Stimulated activated CD8-positive, alpha-beta memory T cell treated with anti-CD3 and anti-CD28 coated beads, Interleukin-7, amount 100 ng/mL, for 1 hour (primary cell): ENCODE results near the gene PHF5A.
"Not testable (repeated sequence)": the region's sequence is repeated elsewhere in the genome, so short reads cannot be mapped to it uniquely, and the experiment has no call there.

Experiments
- DNase-seq, 2 donors: peaks; one replicate each; pipeline ENCODE4 v3.0.0-alpha.2; 2020; ENCODE audit warnings: low read depth in 2 of 2

Gene PHF5A

GRCh38 chr22:41488076-41488475, 19.6 kb upstream of the PHF5A start:
- no peak for DNase-seq

- no peak for DNase-seq
These were observed 18.8 kb upstream of the PHF5A start for GRCh38 chr22:41487037-41487935.

DNA sequence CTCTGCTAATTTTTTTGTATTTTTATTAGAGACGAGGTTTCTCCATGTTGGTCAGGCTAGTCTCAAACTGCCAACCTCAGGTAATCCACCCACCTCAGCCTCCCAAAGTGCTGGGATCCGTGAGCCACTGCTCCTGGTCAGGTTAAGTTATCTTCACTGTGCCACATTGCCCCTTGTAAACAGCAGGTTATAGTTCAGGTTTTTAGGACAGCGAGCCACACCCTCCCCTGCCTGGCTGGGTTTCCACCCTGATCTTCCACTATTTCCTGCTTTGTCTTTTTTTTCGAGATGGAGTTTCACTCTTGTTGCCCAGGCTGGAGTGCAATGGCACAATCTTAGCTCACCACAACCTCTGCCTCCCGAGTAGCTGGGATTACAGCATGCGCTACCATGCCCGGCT, 16.5 kb upstream of the PHF5A start:
- no peak for DNase-seq

GRCh38 chr22:41482319-41482935, 13.9 kb upstream of the PHF5A start:
- no peak for DNase-seq

DNA sequence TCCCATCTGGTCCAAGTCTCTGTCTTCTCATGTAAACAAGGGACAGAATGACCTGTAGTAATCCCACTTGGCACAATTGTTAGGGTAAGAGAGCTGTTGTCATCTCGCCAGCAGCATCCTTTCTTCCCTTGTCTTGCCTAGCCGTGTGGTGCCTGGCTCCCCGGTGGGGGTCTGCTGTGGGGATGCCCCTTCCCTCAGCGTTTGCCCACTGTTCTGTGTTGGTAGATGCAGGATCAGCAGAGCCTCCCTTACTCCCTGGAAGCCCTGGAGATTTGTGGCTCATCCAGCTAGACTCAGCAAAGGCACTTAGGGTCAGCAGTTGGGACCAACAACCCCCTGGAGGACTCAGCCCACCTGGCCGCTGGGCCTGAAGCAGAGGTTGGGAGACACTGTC, 13.4 kb upstream of the PHF5A start:
- DNase-seq: no peak

- no peak for DNase-seq
These were observed 12.8 kb upstream of the PHF5A start for GRCh38 chr22:41481131-41481830.

- DNase-seq: no peak
These were observed 11.9 kb upstream of the PHF5A start for GRCh38 chr22:41480397-41480735.

GRCh38 chr22:41479671-41480396, 11.3 kb upstream of the PHF5A start:
- DNase-seq: no peak

GRCh38 chr22:41478891-41479521, 10.5 kb upstream of the PHF5A start:
- DNase-seq: no peak

GRCh38 chr22:41478473-41478872, 10.0 kb upstream of the PHF5A start:
- DNase-seq: no peak

DNA sequence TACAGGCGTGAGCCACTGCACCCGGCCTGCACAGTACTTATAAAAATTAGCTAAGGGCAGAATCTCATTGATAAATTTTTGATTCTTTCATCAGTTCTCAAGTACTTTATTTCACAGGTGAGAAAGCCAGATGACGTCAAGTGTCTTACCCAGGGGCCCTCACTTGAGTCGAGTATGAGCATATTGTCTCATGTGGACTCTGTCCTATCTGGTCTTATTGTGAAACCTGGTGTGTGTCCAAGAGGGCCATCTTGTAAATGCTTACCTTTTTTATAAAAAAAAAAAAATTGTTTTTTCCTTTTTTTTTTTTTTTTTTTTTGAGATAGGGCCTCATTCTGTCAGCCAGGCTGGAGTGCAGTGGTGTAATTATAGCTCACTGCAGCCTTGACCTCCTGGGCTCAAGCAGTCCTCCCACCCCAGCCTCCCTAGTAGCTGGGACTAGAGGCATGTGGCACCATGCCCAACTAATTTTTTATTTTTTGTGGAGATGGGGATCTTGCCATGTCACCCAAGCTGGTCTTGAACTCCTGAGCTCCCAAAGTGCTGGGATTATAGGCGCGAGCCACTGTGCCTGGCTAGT, 6.5 kb upstream of the PHF5A start:
- no peak for DNase-seq

DNA sequence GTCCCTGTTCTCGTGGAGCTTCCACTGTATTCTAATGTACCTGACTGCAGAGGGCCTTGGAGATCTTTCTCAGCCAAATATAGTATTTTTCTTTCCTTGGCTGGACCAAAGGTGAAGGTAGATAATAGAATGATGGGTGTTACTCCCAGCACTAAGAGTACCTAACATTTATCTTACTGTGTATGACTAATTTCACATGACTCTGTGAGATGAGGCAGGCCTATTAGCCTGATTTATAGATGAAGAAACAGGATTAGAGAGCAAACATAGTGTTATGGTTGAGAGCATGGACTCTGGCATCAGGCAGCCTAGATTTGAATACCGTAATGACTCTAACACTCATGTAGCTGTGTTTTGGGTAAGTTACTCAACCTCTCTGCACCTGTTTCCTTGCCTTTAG, 3.1 kb upstream of the PHF5A start:
- no peak for DNase-seq

GRCh38 chr22:41470886-41471285, 2.4 kb upstream of the PHF5A start:
- no peak for DNase-seq

DNA sequence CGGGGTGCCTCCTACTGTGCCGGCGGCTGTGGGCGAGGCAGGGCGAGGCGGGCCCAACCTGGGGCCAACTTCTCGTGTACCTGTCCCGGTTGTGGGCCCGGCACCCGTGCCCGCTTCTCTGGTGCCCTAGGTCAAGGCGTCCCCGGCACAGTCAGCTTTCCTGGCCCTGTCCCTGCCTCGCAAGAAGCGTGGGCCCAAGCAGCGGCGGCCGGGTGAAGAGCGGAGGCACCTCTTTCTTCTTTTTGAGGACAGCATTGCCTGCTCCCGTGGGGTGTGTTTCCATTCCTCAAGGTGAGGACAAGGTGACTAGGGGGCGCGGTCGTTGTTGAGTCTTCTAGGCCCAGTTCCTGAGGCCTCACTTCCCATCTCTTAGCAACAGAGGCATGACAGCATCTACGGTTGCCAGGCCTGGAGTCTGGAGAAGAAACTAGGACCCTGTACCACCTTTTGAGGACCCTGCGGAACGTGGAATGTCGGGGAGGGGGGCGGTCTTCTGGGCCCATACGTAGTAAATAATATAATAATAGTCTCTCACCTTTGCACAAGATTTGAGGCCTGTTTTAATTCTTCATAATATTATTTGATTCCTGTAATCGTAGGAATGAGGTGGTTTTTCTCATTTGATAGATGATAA, 843 bp upstream of the PHF5A start:
- DNase-seq: no peak

DNA sequence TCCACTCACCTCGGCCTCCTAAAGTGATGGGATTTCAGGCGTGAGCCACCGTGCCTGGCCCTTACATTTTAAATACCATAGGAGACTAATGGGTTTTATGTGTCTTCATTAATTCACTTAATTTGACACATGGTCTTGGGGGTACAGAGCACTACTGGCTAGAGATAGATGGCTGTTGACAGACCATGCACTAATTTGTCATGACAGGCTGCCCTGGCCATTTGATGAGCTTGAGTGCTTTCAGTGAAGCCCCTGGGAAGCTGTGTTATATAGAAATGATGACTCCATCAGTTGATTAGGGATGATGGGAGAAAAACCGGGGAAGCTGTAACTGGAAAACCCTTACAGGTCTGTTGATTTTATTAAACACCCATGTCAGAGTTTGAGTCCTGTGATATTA, 6.6 kb downstream of the PHF5A start:
- no peak for DNase-seq

DNA sequence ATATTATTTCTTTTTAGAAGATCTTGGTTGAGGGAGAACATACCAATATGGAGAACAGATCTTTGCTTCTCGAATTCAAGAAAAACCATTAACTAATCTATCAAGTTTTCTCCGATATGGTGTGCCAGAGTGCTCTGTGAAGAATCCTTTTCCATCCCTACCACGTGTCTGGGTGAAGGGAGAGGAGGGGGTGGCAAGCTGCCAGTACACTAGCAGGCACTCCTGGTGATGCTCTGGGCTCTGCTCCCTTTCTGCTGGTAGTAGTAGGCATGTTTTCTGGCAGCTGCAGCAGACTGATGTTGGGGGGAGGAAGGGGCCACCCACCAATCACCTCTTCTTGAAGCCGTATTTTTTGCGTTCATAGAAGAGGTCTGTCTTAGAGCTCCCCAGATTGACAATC, 8.4 kb downstream of the PHF5A start:
- DNase-seq: not testable (repeated sequence)

GRCh38 chr22:41459431-41459830, 9.1 kb downstream of the PHF5A start:
- no peak for DNase-seq

DNA sequence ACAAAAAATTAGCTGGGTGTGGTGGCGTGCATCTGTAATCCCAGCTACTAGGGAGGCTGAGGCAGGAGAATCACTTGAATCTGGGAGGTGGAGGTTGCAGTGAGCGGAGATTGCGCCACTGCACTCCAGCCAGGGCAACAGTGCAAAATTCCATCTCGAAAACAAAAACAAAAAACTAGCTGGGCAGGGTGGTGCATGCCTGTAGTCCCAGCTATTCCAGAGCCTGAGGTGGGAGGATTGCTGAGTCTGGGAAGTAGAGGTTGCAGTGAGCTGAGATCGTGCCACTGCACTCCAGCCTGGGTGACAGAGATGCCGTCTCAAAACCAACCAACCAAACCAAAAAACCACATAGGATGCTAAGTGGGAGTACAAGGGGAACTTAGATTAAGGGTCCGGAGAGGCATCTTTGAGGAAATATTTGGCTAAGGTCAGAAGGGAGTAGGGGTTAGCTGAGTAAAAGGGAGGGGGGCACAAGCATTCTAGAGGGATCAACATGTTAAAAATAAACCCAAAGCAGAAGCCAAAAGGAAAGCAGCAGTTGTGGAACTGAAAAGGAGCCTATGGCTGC, 10.2 kb downstream of the PHF5A start:
- no peak for DNase-seq

- DNase-seq: peak; percentile 76
These were observed 20.2 kb downstream of the PHF5A start for GRCh38 chr22:41448189-41448808.
